HepG2 (cell line): ENCODE results near the gene ASH1L. TPM values are rescaled to one million over a fixed set of nuclear protein-coding genes. Genes with fewer than 3 reads are reported as not detected.

ENCODE experiments used
- ATM ChIP-seq: fragments of 450-650 bp; IDR thresholded peaks from 2 replicates; pipeline ENCODE4 v1.7.1; 2017; ENCODE audit warnings: mild to moderate bottlenecking, borderline replicate concordance
- CREM ChIP-seq, 2 experiments: sonication (generic) in 1 of 2; formaldehyde crosslinking in 1 of 2; IDR thresholded peaks; 2 replicates each; pipeline versions ENCODE4 v1.4.0 to v1.6.1; 2016 to 2020; ENCODE audit warnings: antibody characterized with exemption in 1 of 2, mild to moderate bottlenecking in 1 of 2, missing genetic modification reagents in 1 of 2
- DMAP1 ChIP-seq: IDR thresholded peaks from 2 replicates; pipeline ENCODE4 v1.6.1; 2016
- FLYWCH1 ChIP-seq: sonication (generic); formaldehyde crosslinking; IDR thresholded peaks from 2 replicates; pipeline ENCODE4 v1.8.1; 2023; ENCODE audit warnings: mild to moderate bottlenecking, missing genetic modification reagents
- FOSL2 ChIP-seq: sonication (generic); formaldehyde crosslinking; IDR thresholded peaks from 2 replicates; pipeline ENCODE4 v1.4.0; 2020; ENCODE audit warnings: missing genetic modification reagents
- GZF1 ChIP-seq: sonication (generic); formaldehyde crosslinking; IDR thresholded peaks from 2 replicates; pipeline ENCODE4 v1.5.1; 2020; ENCODE audit warnings: mild to moderate bottlenecking, missing genetic modification reagents
- HNRNPLL ChIP-seq: fragments of 200-400 bp; formaldehyde crosslinking; IDR thresholded peaks from 2 replicates; pipeline ENCODE4 v1.6.1; 2017; ENCODE audit warnings: mild to moderate bottlenecking, low read depth, low read length; ENCODE audit not compliant: poor library complexity, severe bottlenecking
- KLF9 ChIP-seq: IDR thresholded peaks from 2 replicates; pipeline ENCODE4 v1.6.1; 2016; ENCODE audit warnings: low read depth
- MED13 ChIP-seq: sonication (generic); formaldehyde crosslinking; IDR thresholded peaks from 2 replicates; pipeline ENCODE4 v1.5.0; 2020; ENCODE audit warnings: missing genetic modification reagents
- PHF21A ChIP-seq: sonication (generic); formaldehyde crosslinking; IDR thresholded peaks from 2 replicates; pipeline ENCODE4 v1.5.0; 2020; ENCODE audit warnings: mild to moderate bottlenecking, missing genetic modification reagents
- RAD51 ChIP-seq: fragments of 450-650 bp; IDR thresholded peaks from 2 replicates; pipeline ENCODE4 v1.6.1; 2016; ENCODE audit warnings: borderline replicate concordance
- RXRA ChIP-seq: sonication (generic); formaldehyde crosslinking; IDR thresholded peaks from 2 replicates; pipeline ENCODE4 v1.5.1; 2020; ENCODE audit warnings: missing genetic modification reagents
- SIX4 ChIP-seq: sonication (generic); formaldehyde crosslinking; IDR thresholded peaks from 2 replicates; pipeline ENCODE4 v1.4.0; 2020; ENCODE audit warnings: missing genetic modification reagents
- SMAD3 ChIP-seq: sonication (generic); formaldehyde crosslinking; IDR thresholded peaks from 2 replicates; pipeline ENCODE4 v1.4.0; 2020; ENCODE audit warnings: missing genetic modification reagents
- SP1 ChIP-seq, 2 experiments: fragments of 450-650 bp in 1 of 2; sonication (generic) in 1 of 2; formaldehyde crosslinking in 1 of 2; IDR thresholded peaks; 2 replicates each; pipeline versions ENCODE4 v1.4.0 to v1.6.1; 2016 to 2020; ENCODE audit warnings: missing genetic modification reagents in 1 of 2
- ZFP36 ChIP-seq: fragments of 150-350 bp; IDR thresholded peaks from 2 replicates; pipeline ENCODE4 v1.6.1; 2018; ENCODE audit warnings: borderline replicate concordance, low read length, low read depth; ENCODE audit not compliant: partially characterized antibody
- ZNF234 ChIP-seq: sonication (generic); formaldehyde crosslinking; conservative IDR thresholded peaks from 2 replicates; pipeline ENCODE4 v1.5.1; 2020; ENCODE audit warnings: mild to moderate bottlenecking, missing genetic modification reagents
- ZNF251 ChIP-seq: sonication (generic); formaldehyde crosslinking; IDR thresholded peaks from 2 replicates; pipeline ENCODE4 v1.9.0; 2021; ENCODE audit warnings: mild to moderate bottlenecking, missing genetic modification reagents
- ZNF333 ChIP-seq: sonication (generic); formaldehyde crosslinking; IDR thresholded peaks from 2 replicates; pipeline ENCODE4 v1.4.0; 2020; ENCODE audit warnings: mild to moderate bottlenecking, missing genetic modification reagents, borderline replicate concordance
- ZNF383 ChIP-seq: sonication (generic); formaldehyde crosslinking; IDR thresholded peaks from 2 replicates; pipeline ENCODE4 v1.4.0; 2020; ENCODE audit warnings: missing genetic modification reagents, mild to moderate bottlenecking, borderline replicate concordance
- ZNF441 ChIP-seq: sonication (generic); formaldehyde crosslinking; IDR thresholded peaks from 2 replicates; pipeline ENCODE4 v1.7.0; 2021; ENCODE audit warnings: missing genetic modification reagents, borderline replicate concordance
- ZNF556 ChIP-seq: sonication (generic); formaldehyde crosslinking; IDR thresholded peaks from 2 replicates; pipeline ENCODE4 v1.4.0; 2020; ENCODE audit warnings: mild to moderate bottlenecking, missing genetic modification reagents, borderline replicate concordance
- polyA plus RNA-seq, 8 experiments: library from polyadenylated mRNA; depleted of rRNA in 3 of 8; stranded (reverse) in 7 of 8; unstranded in 1 of 8; fragments of >200 nt; fragmentation: Illumina TruSeq in 4 of 8; extraction: Trizol in 4 of 8; gene quantifications; 2 replicates each; pipeline versions ENCODE4 v1.2.1 to v1.2.3, GENCODE V29; 2011 to 2016; ENCODE audit warnings: low read depth in 4 of 8, missing spikeins in 1 of 8, mixed read lengths in 1 of 8; ENCODE audit not compliant: insufficient read depth in 1 of 8
- total RNA-seq, 5 experiments: library from RNA; depleted of rRNA; stranded (reverse); fragments of >200 nt; fragmentation: Illumina TruSeq; extraction: Trizol; gene quantifications; 2 replicates each; pipeline ENCODE4 v1.2.3, GENCODE V29; 2016; ENCODE audit warnings: low read depth in 1 of 5
- TF ChIP-seq, protein P1 (sequence below): sonication (generic); formaldehyde crosslinking; conservative IDR thresholded peaks from 2 replicates; pipeline ENCODE4 v1.4.0; 2020; ENCODE audit warnings: missing genetic modification reagents
- TF ChIP-seq, protein P2 (sequence below): IDR thresholded peaks from 2 replicates; pipeline ENCODE4 v1.6.1; 2016; ENCODE audit warnings: missing compliant biosample characterization, missing genetic modification reagents, borderline replicate concordance
- TF ChIP-seq, protein P3 (sequence below): IDR thresholded peaks from 2 replicates; pipeline ENCODE4 v1.6.1; 2016; ENCODE audit warnings: mild to moderate bottlenecking
- TF ChIP-seq, protein P4 (sequence below): sonication (generic); formaldehyde crosslinking; IDR thresholded peaks from 2 replicates; pipeline ENCODE4 v1.5.0; 2020; ENCODE audit warnings: missing genetic modification reagents

Gene ASH1L
- total and polyA plus RNA-seq, 2 of the 13 experiments (the other 11 are each of a cell fraction or from before 2014, with no cell fraction given) = 10.2 to 15.3 TPM

DNA sequence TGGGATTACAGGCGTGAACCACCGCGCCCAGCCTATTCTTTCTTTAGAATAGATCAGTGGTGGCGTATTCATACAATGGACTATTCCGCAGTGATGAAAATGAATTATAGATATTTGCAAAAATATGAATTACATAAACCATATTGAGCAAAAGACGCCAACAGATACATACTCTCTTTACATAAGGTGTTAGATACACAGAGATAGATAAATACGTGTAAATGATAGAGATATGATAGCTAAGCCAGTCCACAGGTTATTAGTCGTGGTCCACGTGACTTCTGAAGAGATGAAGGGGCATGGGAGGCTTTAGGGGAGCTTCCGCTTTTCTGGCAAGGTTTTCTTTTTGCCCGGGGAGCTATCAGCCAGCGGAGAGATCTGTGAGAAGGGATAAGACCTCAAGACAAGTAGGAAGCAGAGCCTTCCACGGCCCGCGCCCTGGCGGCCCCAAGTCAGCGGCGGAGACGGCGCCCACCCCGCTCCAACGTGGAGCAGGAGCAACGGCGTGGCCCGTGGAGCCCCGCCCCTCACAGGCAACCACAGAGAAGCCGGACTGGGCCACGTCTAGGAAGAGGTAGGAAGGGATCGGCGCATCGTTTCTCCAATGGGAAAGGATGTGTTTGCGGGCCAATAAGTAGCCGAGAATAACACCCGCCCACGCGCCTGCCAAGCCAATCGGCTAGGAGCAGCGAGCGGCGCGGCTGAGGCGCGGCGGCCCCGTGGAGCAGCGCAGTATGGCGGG is 47.1 kb upstream of the ASH1L start, which contains the start of gene MSTO1 (continued):
- no peak for TF ChIP-seq ZFP36
- TF ChIP-seq ATM = no peak
- no peak for TF ChIP-seq PHF21A (CRISPR knock-in tag)
- no peak for TF ChIP-seq CREM (IDR thresholded peaks at IDR 0.05)
- TF ChIP-seq CREM (CRISPR knock-in tag; IDR thresholded peaks at IDR 0.05) = no peak
- TF ChIP-seq ZNF556 = no peak
- TF ChIP-seq, protein P1, sequence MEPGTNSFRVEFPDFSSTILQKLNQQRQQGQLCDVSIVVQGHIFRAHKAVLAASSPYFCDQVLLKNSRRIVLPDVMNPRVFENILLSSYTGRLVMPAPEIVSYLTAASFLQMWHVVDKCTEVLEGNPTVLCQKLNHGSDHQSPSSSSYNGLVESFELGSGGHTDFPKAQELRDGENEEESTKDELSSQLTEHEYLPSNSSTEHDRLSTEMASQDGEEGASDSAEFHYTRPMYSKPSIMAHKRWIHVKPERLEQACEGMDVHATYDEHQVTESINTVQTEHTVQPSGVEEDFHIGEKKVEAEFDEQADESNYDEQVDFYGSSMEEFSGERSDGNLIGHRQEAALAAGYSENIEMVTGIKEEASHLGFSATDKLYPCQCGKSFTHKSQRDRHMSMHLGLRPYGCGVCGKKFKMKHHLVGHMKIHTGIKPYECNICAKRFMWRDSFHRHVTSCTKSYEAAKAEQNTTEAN (CRISPR knock-in tag) = no peak
- no peak for TF ChIP-seq MED13 (CRISPR knock-in tag)
- TF ChIP-seq ZNF234 (CRISPR knock-in tag) = no peak
- TF ChIP-seq SIX4 (CRISPR knock-in tag) = no peak
- no peak for TF ChIP-seq ZNF383 (CRISPR knock-in tag)
- TF ChIP-seq, protein P2, sequence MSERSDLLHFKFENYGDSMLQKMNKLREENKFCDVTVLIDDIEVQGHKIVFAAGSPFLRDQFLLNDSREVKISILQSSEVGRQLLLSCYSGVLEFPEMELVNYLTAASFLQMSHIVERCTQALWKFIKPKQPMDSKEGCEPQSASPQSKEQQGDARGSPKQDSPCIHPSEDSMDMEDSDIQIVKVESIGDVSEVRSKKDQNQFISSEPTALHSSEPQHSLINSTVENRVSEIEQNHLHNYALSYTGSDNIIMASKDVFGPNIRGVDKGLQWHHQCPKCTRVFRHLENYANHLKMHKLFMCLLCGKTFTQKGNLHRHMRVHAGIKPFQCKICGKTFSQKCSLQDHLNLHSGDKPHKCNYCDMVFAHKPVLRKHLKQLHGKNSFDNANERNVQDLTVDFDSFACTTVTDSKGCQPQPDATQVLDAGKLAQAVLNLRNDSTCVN (CRISPR knock-in tag) = no peak
- no peak for TF ChIP-seq ZNF251 (CRISPR knock-in tag)
- no peak for TF ChIP-seq SP1 (IDR thresholded peaks at IDR 0.05)
- TF ChIP-seq SP1 (CRISPR knock-in tag; IDR thresholded peaks at IDR 0.05) = peak; percentile 81
- no peak for TF ChIP-seq GZF1 (CRISPR knock-in tag)
- 0 out of 2 replicates have a peak, but pooled peaks have one; percentile 17 for TF ChIP-seq FOSL2 (CRISPR knock-in tag)
- peak; percentile 78 for TF ChIP-seq HNRNPLL
- no peak for TF ChIP-seq SMAD3 (CRISPR knock-in tag)
- TF ChIP-seq DMAP1 (CRISPR knock-in tag) = peak; percentile 99
- TF ChIP-seq RXRA (CRISPR knock-in tag) = peak; percentile 49; the same call in 1 of the 2 replicates
- no peak for TF ChIP-seq ZNF333
- no peak for TF ChIP-seq ZNF441 (CRISPR knock-in tag)
- TF ChIP-seq, protein P3, sequence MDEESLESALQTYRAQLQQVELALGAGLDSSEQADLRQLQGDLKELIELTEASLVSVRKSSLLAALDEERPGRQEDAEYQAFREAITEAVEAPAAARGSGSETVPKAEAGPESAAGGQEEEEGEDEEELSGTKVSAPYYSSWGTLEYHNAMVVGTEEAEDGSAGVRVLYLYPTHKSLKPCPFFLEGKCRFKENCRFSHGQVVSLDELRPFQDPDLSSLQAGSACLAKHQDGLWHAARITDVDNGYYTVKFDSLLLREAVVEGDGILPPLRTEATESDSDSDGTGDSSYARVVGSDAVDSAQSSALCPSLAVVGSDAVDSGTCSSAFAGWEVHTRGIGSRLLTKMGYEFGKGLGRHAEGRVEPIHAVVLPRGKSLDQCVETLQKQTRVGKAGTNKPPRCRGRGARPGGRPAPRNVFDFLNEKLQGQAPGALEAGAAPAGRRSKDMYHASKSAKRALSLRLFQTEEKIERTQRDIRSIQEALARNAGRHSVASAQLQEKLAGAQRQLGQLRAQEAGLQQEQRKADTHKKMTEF (CRISPR knock-in tag) = peak; percentile 71; the same call in 1 of the 2 replicates
- 0 out of 2 replicates have a peak, but pooled peaks have one; percentile 44 for TF ChIP-seq KLF9
- no peak for TF ChIP-seq FLYWCH1 (CRISPR knock-in tag)
- TF ChIP-seq, protein P4, sequence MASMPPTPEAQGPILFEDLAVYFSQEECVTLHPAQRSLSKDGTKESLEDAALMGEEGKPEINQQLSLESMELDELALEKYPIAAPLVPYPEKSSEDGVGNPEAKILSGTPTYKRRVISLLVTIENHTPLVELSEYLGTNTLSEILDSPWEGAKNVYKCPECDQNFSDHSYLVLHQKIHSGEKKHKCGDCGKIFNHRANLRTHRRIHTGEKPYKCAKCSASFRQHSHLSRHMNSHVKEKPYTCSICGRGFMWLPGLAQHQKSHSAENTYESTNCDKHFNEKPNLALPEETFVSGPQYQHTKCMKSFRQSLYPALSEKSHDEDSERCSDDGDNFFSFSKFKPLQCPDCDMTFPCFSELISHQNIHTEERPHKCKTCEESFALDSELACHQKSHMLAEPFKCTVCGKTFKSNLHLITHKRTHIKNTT (CRISPR knock-in tag) = no peak
- TF ChIP-seq RAD51 = no peak
